Right lobe of liver (tissue), 4 donors: ENCODE data around the gene MAPKAP1.

ENCODE experiments used
- POLR2A ChIP-seq: fragments of 450-650 bp; IDR thresholded peaks from one replicate; pipeline ENCODE4 v1.6.1; 2017; ENCODE audit warnings: antibody characterized with exemption, mild to moderate bottlenecking
- TF ChIP-seq, protein P1 (sequence below), 4 donors: fragments of 200-600 bp in 3 of 4; fragments of 450-650 bp in 1 of 4; IDR thresholded peaks; one replicate each; pipeline versions ENCODE4 v1.5.1 to v1.8.0; 2016 to 2022; ENCODE audit warnings: antibody characterized with exemption in 4 of 4, mild to moderate bottlenecking in 2 of 4
- donor health status: DM: no; HTN: no; CAD: no.
- donor health status: DM: no; HTN: no; CAD: no.
- donor health status: DM: no; HTN: yes; CAD: no.

DNA sequence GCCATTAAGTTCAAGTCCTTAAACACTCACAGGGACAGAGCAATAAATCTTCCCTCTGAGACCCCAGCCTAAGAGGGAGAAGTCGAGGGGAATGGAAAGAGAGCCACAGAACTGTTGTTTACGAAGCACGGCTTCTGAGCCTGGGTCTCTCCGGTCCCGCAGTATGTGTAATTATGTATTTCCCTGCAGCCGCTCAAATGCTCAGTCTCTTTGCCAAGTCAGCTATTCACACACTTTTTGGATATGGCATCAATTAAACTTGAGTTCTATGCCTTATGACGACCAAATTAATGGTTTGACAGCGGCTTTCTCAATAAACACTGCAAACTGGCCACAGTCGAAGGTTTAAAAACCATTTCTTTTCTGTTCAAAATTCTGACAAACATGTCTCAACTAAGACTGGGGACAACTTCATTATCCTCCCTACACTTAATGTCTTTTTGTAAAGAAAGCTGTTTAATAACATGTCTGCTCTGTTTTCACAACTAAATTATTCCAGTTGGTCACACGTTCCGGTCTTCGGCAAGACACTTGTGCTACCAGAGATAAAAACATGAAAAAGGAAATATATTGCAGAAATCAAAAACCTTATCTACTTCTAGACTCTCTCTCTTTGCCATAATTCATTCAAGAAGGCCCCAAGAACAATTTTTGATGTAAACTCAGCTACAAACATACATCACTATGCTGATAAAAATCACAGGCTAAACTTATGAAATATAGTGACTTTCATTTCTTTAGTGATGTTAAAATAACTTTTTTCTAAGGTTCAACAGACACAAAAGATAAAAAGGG, 242.2 kb downstream of the MAPKAP1 start:
- TF ChIP-seq, protein P1, sequence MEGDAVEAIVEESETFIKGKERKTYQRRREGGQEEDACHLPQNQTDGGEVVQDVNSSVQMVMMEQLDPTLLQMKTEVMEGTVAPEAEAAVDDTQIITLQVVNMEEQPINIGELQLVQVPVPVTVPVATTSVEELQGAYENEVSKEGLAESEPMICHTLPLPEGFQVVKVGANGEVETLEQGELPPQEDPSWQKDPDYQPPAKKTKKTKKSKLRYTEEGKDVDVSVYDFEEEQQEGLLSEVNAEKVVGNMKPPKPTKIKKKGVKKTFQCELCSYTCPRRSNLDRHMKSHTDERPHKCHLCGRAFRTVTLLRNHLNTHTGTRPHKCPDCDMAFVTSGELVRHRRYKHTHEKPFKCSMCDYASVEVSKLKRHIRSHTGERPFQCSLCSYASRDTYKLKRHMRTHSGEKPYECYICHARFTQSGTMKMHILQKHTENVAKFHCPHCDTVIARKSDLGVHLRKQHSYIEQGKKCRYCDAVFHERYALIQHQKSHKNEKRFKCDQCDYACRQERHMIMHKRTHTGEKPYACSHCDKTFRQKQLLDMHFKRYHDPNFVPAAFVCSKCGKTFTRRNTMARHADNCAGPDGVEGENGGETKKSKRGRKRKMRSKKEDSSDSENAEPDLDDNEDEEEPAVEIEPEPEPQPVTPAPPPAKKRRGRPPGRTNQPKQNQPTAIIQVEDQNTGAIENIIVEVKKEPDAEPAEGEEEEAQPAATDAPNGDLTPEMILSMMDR (IDR thresholded peaks at IDR 0.05): no peak
- no peak for TF ChIP-seq POLR2A
